GM20000 (cell line): ENCODE data around the gene C5orf52.

ENCODE experiments used
- DNase-seq: peaks from one replicate; pipeline ENCODE4 v3.0.0; 2012; ENCODE audit warnings: low spot score
- TF ChIP-seq, protein P1 (sequence below): IDR thresholded peaks from 2 replicates; pipeline ENCODE4 v1.5.1; 2012; ENCODE audit warnings: mild to moderate bottlenecking, control low read depth; ENCODE audit errors: extremely low read depth, missing control alignments

C5orf52 gene

GRCh38 chr5:157703736-157704135 lies 32.4 kb downstream of the C5orf52 start:
- TF ChIP-seq, protein P1, sequence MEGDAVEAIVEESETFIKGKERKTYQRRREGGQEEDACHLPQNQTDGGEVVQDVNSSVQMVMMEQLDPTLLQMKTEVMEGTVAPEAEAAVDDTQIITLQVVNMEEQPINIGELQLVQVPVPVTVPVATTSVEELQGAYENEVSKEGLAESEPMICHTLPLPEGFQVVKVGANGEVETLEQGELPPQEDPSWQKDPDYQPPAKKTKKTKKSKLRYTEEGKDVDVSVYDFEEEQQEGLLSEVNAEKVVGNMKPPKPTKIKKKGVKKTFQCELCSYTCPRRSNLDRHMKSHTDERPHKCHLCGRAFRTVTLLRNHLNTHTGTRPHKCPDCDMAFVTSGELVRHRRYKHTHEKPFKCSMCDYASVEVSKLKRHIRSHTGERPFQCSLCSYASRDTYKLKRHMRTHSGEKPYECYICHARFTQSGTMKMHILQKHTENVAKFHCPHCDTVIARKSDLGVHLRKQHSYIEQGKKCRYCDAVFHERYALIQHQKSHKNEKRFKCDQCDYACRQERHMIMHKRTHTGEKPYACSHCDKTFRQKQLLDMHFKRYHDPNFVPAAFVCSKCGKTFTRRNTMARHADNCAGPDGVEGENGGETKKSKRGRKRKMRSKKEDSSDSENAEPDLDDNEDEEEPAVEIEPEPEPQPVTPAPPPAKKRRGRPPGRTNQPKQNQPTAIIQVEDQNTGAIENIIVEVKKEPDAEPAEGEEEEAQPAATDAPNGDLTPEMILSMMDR: no peak
- DNase-seq: no peak

GRCh38 chr5:157708866-157709265 lies 37.5 kb downstream of the C5orf52 start:
- TF ChIP-seq, protein P1: no peak
- no peak for DNase-seq

- TF ChIP-seq, protein P1: no peak
Observed at GRCh38 chr5:157709346-157709745, 38.0 kb downstream of the C5orf52 start.

GRCh38 chr5:157710431-157710830 lies 39.1 kb downstream of the C5orf52 start:
- no peak for DNase-seq
- TF ChIP-seq, protein P1: no peak

More at GRCh38 chr5:157709346-157709745, 38.0 kb downstream of the C5orf52 start:
- DNase-seq: no peak

GRCh38 chr5:157710882-157711281 lies 39.5 kb downstream of the C5orf52 start:
- DNase-seq: no peak

GRCh38 chr5:157713830-157714595 lies 42.7 kb downstream of the C5orf52 start:
- TF ChIP-seq, protein P1: no peak
- no peak for DNase-seq

More at GRCh38 chr5:157710882-157711281, 39.5 kb downstream of the C5orf52 start:
- TF ChIP-seq, protein P1: no peak

- no peak for DNase-seq
- TF ChIP-seq, protein P1: no peak
Observed at GRCh38 chr5:157714596-157714864, 43.2 kb downstream of the C5orf52 start.
